HG03175 (cell line): ENCODE measurements around the gene HIF3A.
"Not testable (repeated sequence)": the region's sequence is repeated elsewhere in the genome, so short reads cannot be mapped to it uniquely, and the experiment has no call there.

Experiments used
- ATAC-seq: cut with Tn5 transposase; IDR thresholded peaks from one replicate; pipeline ENCODE4 v1.9.1; 2021; ENCODE audit warnings: mild to moderate bottlenecking, moderate library complexity; ENCODE audit not compliant: unreplicated experiment

Gene HIF3A

GRCh38 chr19:46291829-46292228 lies 5.0 kb upstream of the HIF3A start:
- no peak for ATAC-seq

- no peak for ATAC-seq
These were observed 2.3 kb upstream of the HIF3A start for GRCh38 chr19:46294494-46294893.

GRCh38 chr19:46295401-46296201 lies 1.2 kb upstream of the HIF3A start:
- no peak for ATAC-seq

DNA sequence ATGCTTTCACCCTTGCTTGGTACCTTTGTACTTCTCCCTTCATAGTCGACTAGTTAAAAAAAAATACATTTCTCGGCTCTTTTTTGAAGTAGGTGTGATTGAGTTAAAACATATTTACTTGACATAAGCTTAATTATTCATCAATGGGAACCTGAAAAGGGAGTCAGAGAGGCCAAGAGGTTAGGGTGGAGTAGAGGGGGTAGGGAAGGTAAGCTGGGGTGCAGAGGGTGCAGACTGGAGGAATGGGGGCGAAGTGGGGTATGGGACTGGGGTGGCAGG lies 701 bp upstream of the HIF3A start:
- ATAC-seq, result no peak

GRCh38 chr19:46297700-46298478 lies 1.0 kb downstream of the HIF3A start:
- no peak for ATAC-seq

GRCh38 chr19:46298479-46299003 lies 1.7 kb downstream of the HIF3A start:
- ATAC-seq, result no peak

DNA sequence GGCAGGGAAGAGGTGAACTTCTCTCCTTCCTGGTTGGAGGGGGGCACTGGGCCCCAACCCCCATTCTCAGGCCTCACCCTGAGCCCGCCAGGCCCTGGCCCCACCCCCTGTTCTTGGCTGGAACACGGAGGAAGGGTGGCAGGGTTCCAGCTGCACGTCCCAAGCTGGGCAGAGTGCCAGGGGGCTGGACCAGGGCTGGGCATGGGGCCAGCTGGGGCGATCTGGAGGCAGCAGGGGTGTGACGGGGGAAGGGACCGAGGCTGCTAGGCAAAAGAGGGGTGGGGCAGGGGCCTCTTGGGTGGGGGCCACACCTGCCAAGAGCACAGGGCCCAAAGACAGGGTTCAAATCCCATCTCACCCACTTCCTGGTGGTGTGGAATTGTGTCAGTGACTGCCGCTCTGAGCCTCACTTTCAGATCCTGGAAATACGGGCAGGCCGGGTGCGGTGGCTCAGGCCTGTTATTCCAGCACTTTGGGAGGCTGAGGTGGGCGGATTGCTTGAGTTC lies 2.2 kb downstream of the HIF3A start:
- ATAC-seq, result no peak

DNA sequence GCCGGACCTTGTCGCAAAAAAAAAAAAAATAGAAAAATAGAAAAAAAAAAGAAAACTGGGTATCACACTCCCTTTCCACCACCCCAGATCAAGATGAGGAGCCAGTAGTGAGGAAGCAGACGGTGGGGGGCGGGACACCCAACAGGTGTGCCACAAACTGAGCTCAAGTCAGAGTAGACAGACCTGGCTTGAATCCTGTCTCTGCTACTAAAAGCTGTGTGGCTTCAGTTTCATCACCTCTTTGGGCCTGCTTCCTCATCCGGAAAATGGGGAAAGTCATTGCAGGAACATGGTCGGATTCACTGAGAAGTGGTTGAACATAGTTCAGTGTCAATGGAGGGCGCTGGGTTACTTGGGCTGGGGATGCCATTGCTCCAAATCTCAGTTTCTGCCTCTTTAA lies 2.9 kb downstream of the HIF3A start:
- ATAC-seq, result no peak

- ATAC-seq, result no peak
These were observed 6.5 kb downstream of the HIF3A start for GRCh38 chr19:46303322-46303690.

- no peak for ATAC-seq
These were observed 7.0 kb downstream of the HIF3A start for GRCh38 chr19:46303691-46304397.

DNA sequence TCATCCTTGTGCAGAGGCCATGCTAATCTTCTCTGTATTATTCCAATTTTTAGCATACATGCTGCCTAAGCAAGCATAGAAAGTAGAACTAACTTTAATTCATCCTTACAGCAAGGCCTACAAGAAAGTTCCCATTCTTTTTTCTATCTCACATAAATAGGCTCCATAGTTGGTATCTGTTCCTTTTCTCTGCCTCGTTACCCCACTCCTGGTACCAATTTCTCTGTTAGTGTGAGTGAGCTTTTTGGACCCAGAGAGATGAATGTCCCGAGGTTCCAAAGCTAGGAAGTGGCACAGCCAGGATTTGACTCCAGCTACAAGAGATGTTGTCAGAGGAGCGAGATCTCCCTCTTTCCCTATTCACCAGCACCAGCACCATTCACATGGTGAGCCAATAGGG lies 9.7 kb downstream of the HIF3A start:
- ATAC-seq, result no peak

GRCh38 chr19:46308510-46308909 lies 11.7 kb downstream of the HIF3A start:
- ATAC-seq, result no peak

DNA sequence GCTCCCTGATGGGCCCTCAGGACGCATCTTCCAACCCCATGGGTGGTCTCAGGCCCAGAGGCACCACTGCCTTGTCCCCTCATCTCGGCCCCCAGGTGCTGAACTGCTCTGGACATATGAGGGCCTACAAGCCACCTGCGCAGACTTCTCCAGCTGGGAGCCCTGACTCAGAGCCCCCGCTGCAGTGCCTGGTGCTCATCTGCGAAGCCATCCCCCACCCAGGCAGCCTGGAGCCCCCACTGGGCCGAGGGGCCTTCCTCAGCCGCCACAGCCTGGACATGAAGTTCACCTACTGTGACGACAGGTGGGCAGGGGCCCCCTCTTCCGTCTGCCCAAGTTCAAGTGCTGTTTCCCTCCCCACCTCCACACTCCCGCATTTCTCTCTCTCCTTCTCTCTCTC lies 12.2 kb downstream of the HIF3A start:
- no peak for ATAC-seq

GRCh38 chr19:46311444-46311843 lies 14.6 kb downstream of the HIF3A start:
- ATAC-seq, result no peak

GRCh38 chr19:46313540-46314469 lies 17.0 kb downstream of the HIF3A start:
- not testable (repeated sequence) for ATAC-seq

DNA sequence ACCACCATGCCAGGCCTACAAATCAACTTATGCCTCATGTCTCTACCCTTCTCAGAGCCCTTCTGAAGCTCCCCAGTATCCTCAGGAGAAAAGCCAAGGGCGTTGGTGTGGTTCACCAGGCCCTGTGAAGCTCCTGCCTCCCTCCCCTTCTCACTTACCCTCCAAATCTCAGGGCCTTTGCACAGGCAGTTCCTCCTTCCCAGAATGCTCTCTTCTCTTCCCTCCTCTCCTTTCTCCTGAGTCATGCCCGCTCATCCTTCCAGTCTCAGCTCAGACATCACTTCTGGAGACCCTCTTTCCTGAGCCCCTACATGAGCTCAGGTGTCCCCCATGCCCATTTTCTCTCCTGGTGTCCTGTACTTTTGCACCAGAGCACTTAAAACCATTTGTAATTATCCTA lies 20.5 kb downstream of the HIF3A start:
- ATAC-seq, result no peak

DNA sequence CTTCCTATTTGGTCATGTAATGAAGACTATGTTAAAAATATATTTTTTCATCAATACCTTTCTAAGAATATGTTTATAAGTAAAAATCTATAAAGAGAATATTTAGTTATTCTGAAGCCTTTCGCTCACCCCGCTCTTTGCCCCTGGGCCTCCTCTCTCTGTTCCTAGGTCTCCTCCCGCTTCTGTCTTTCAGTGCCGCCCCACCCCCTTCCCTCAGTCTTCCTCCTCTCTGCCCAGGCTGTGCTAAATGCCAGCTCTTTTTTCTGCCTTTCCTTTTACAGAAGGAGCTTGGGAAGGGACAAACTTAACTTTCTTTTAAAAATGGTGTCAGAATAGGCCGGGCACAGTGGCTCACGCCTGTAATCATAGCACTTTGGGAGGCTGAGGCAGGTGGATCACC lies 22.8 kb downstream of the HIF3A start:
- ATAC-seq, result no peak

DNA sequence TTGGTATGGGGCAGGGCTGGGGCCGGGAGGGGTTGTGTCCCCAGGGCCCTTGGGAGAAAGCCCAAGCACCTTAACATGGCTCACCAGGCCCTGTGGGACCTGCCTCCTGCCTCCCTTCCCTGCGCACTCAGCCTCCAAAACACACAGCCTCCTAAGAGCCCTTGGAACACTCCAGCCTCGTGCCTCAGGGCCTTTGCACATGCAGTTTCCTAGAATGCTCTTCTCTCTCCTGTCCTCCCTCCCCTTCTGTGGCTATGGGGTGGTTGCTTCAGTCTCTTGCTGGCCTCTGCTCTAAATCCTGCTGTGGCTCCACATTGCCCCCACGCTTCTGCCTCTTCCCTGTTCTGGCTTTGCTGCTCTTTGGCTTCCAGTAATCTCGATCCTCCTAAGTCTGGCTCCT lies 23.7 kb downstream of the HIF3A start:
- no peak for ATAC-seq

- no peak for ATAC-seq
These were observed 24.8 kb downstream of the HIF3A start for GRCh38 chr19:46321653-46322052.

- ATAC-seq, result not testable (repeated sequence)
These were observed 26.4 kb downstream of the HIF3A start for GRCh38 chr19:46323227-46323626.
